ENCODE measurements around the gene DHX16. TPM values are rescaled to one million over a fixed set of nuclear protein-coding genes. Genes with fewer than 3 reads are reported as not detected.

The DHX16 gene
- total RNA-seq, 2 donors from 2014 or later: 27.4 to 40.0 TPM

- Mint-ChIP-seq H3K4me3 (peak overlapping the region; percentile 94), H3K27ac (peak overlapping the region; percentile 100), H3K36me3 (ENCODE audit: low read depth) (peaks cover 97% of the 10 kb centered on the region), H3K27me3 (no peaks in the 10 kb centered on the region), H3K4me1 (peaks cover 35% of the 10 kb centered on the region), H3K9me3 (no peaks in the 10 kb centered on the region)
- ATAC-seq (replicated peaks): peak; percentile 62
Observed at GRCh38 chr6:30614843-30615218, 58.0 kb downstream of the DHX16 start.

GRCh38 chr6:30614044-30614842 is 58.6 kb downstream of the DHX16 start:
- H3K9me3 Mint-ChIP-seq: no peaks in the 10 kb centered on the region
- H3K27ac Mint-ChIP-seq: peak overlapping the region; percentile 100
- H3K4me1 Mint-ChIP-seq: peaks cover 41% of the 10 kb centered on the region
- no peaks in the 10 kb centered on the region for H3K27me3 Mint-ChIP-seq
- H3K36me3 Mint-ChIP-seq (ENCODE audit: low read depth): peaks cover 97% of the 10 kb centered on the region
- ATAC-seq (replicated peaks): no peak
- H3K4me3 Mint-ChIP-seq: peak overlapping the region; percentile 94

- Mint-ChIP-seq H3K4me3 (peak overlapping the region; percentile 94), H3K36me3 (ENCODE audit: low read depth) (peaks cover 97% of the 10 kb centered on the region), H3K27me3 (no peaks in the 10 kb centered on the region), H3K27ac (peak overlapping the region; percentile 100), H3K4me1 (peaks cover 49% of the 10 kb centered on the region), H3K9me3 (no peaks in the 10 kb centered on the region)
- peak; percentile 31 for ATAC-seq (replicated peaks)
Observed at GRCh38 chr6:30613251-30614043, 59.4 kb downstream of the DHX16 start.

- no peak for ATAC-seq (replicated peaks)
- Mint-ChIP-seq H3K27ac (peak overlapping the region; percentile 100), H3K27me3 (no peaks in the 10 kb centered on the region), H3K4me3 (peak overlapping the region; percentile 94), H3K4me1 (peaks cover 49% of the 10 kb centered on the region), H3K36me3 (ENCODE audit: low read depth) (peaks cover 100% of the 10 kb centered on the region), H3K9me3 (no peaks in the 10 kb centered on the region)
Observed at GRCh38 chr6:30612687-30613248, 60.0 kb downstream of the DHX16 start.

- Mint-ChIP-seq H3K4me3 (peak overlapping the region; percentile 94), H3K4me1 (peaks cover 54% of the 10 kb centered on the region), H3K27me3 (no peaks in the 10 kb centered on the region), H3K9me3 (no peaks in the 10 kb centered on the region), H3K36me3 (ENCODE audit: low read depth) (peaks cover 100% of the 10 kb centered on the region), H3K27ac (peak overlapping the region; percentile 69)
- ATAC-seq (replicated peaks): no peak
Observed at GRCh38 chr6:30612213-30612612, 60.6 kb downstream of the DHX16 start.

GRCh38 chr6:30611856-30612194 is 61.0 kb downstream of the DHX16 start:
- Mint-ChIP-seq H3K27me3 (no peaks in the 10 kb centered on the region), H3K4me1 (peaks cover 54% of the 10 kb centered on the region), H3K4me3 (peak overlapping the region; percentile 94), H3K27ac (peak overlapping the region; percentile 69), H3K9me3 (no peaks in the 10 kb centered on the region), H3K36me3 (ENCODE audit: low read depth) (peaks cover 100% of the 10 kb centered on the region)
- ATAC-seq (replicated peaks): no peak

GRCh38 chr6:30611150-30611855 is 61.5 kb downstream of the DHX16 start:
- H3K4me3 Mint-ChIP-seq: peak overlapping the region; percentile 94
- H3K9me3 Mint-ChIP-seq: no peaks in the 10 kb centered on the region
- H3K36me3 Mint-ChIP-seq (ENCODE audit: low read depth): peaks cover 100% of the 10 kb centered on the region
- H3K27ac Mint-ChIP-seq: peak overlapping the region; percentile 69
- H3K27me3 Mint-ChIP-seq: no peaks in the 10 kb centered on the region
- ATAC-seq (replicated peaks): no peak
- H3K4me1 Mint-ChIP-seq: peaks cover 58% of the 10 kb centered on the region

- Mint-ChIP-seq H3K36me3 (ENCODE audit: low read depth) (peaks cover 100% of the 10 kb centered on the region), H3K27me3 (no peaks in the 10 kb centered on the region), H3K27ac (peak overlapping the region; percentile 58), H3K4me1 (peaks cover 62% of the 10 kb centered on the region), H3K4me3 (no peak overlapping the region), H3K9me3 (no peaks in the 10 kb centered on the region)
- ATAC-seq (replicated peaks): no peak
Observed at GRCh38 chr6:30610065-30610464, 62.7 kb downstream of the DHX16 start.

- no peaks in the 10 kb centered on the region for H3K9me3 Mint-ChIP-seq
- peaks cover 33% of the 10 kb centered on the region for H3K4me1 Mint-ChIP-seq
- no peak for ATAC-seq (replicated peaks)
- peaks cover 96% of the 10 kb centered on the region for H3K36me3 Mint-ChIP-seq (ENCODE audit: low read depth)
- H3K27me3 Mint-ChIP-seq: no peaks in the 10 kb centered on the region
- no peak overlapping the region for H3K4me3 Mint-ChIP-seq
- peak overlapping the region; percentile 51 for H3K27ac Mint-ChIP-seq
Observed at GRCh38 chr6:30603961-30604360, 68.8 kb downstream of the DHX16 start.

Other genes with a start within 250 kb of the DHX16 start
- 100 to 1,000 TPM; 362 to 675 TPM for gene HLA-E, start 183.5 kb downstream of the DHX16 start, total RNA-seq
- 100 to 1,000 TPM; 102 to 117 TPM for gene GNL1, start 116.5 kb downstream of the DHX16 start, total RNA-seq
- gene PRR3, start 115.7 kb downstream of the DHX16 start, total RNA-seq: 10 to 100 TPM; 22.1 to 23.1 TPM
- 10 to 100 TPM; 65.0 to 98.2 TPM for gene ABCF1, start 101.6 kb downstream of the DHX16 start, total RNA-seq
- 100 to 1,000 TPM in 1 of 2 donors, 10 to 100 TPM in 1; 85.9 to 101 TPM for gene PPP1R10, start 55.8 kb downstream of the DHX16 start, total RNA-seq
- 10 to 100 TPM; 64.6 to 78.5 TPM for gene MRPS18B, start 55.2 kb downstream of the DHX16 start, total RNA-seq
- gene ATAT1, start 46.1 kb downstream of the DHX16 start, total RNA-seq: 10 to 100 TPM; 12.3 to 20.9 TPM
- gene C6orf136, start 25.9 kb downstream of the DHX16 start, total RNA-seq: 10 to 100 TPM; 24.8 to 36.7 TPM
- 100 to 1,000 TPM; 190 to 238 TPM for gene PPP1R18, start 13.6 kb upstream of the DHX16 start, total RNA-seq
- 10 to 100 TPM; 26.0 to 36.9 TPM for gene NRM, start 18.0 kb upstream of the DHX16 start, total RNA-seq
- 10 to 100 TPM; 57.4 to 82.1 TPM for gene MDC1, start 44.3 kb upstream of the DHX16 start, total RNA-seq
- gene TUBB, start 47.3 kb upstream of the DHX16 start, total RNA-seq: 1,000 to 10,000 TPM; 1,139 to 1,437 TPM
- 100 to 1,000 TPM; 152 to 161 TPM for gene FLOT1, start 69.7 kb upstream of the DHX16 start, total RNA-seq
- 100 to 1,000 TPM in 1 of 2 donors, 10 to 100 TPM in 1; 55.6 to 617 TPM for gene IER3, start 71.5 kb upstream of the DHX16 start, total RNA-seq
- 10 to 100 TPM in 1 of 2 donors, 1 to 10 TPM in 1; 3.0 to 19.5 TPM for gene DDR1, start 211.5 kb upstream of the DHX16 start, total RNA-seq
- 10 to 100 TPM; 34.3 to 39.9 TPM for gene GTF2H4, start 235.2 kb upstream of the DHX16 start, total RNA-seq
- gene VARS2, start 241.2 kb upstream of the DHX16 start, total RNA-seq: 10 to 100 TPM; 50.5 to 64.4 TPM

Data from activated T-helper 17 cell treated with anti-CD3 and anti-CD28 coated beads, Interleukin-2, amount 50 U/mL, for 72 hours (primary cell).